Stimulated activated CD4-positive, alpha-beta T cell treated with anti-CD3 and anti-CD28 coated beads, Interleukin-4, amount 100 ng/mL, for 1 hour (primary cell): ENCODE measurements around the gene EVA1A.

ENCODE experiments used
- DNase-seq: peaks from one replicate; pipeline ENCODE4 v3.0.0-alpha.2; 2020

The EVA1A gene

GRCh38 chr2:75561566-75562512 lies 1.1 kb upstream of the EVA1A start:
- no peak for DNase-seq

- no peak for DNase-seq
Observed at GRCh38 chr2:75560022-75560767, 544 bp downstream of the EVA1A start.

- no peak for DNase-seq
Observed at GRCh38 chr2:75559680-75560021, 1.1 kb downstream of the EVA1A start.

GRCh38 chr2:75558786-75559679 lies 1.7 kb downstream of the EVA1A start:
- no peak for DNase-seq

- DNase-seq = no peak
Observed at GRCh38 chr2:75558136-75558535, 2.6 kb downstream of the EVA1A start.

GRCh38 chr2:75557474-75558133 lies 3.1 kb downstream of the EVA1A start:
- DNase-seq = no peak

- no peak for DNase-seq
Observed at GRCh38 chr2:75556679-75557366, 3.9 kb downstream of the EVA1A start.

GRCh38 chr2:75555701-75556100 lies 5.0 kb downstream of the EVA1A start:
- no peak for DNase-seq

GRCh38 chr2:75553935-75554531 lies 6.7 kb downstream of the EVA1A start:
- DNase-seq = no peak

- DNase-seq = no peak
Observed at GRCh38 chr2:75552222-75552621, 8.5 kb downstream of the EVA1A start.

- DNase-seq = no peak
Observed at GRCh38 chr2:75551434-75551833, 9.3 kb downstream of the EVA1A start.

- no peak for DNase-seq
Observed at GRCh38 chr2:75549401-75550253, 11.1 kb downstream of the EVA1A start.

- no peak for DNase-seq
Observed at GRCh38 chr2:75548036-75548573, 12.6 kb downstream of the EVA1A start.

GRCh38 chr2:75547345-75548035 lies 13.2 kb downstream of the EVA1A start:
- DNase-seq = no peak

GRCh38 chr2:75545922-75546321 lies 14.8 kb downstream of the EVA1A start:
- no peak for DNase-seq

- no peak for DNase-seq
Observed at GRCh38 chr2:75545387-75545786, 15.4 kb downstream of the EVA1A start.

- no peak for DNase-seq
Observed at GRCh38 chr2:75543446-75543845, 17.3 kb downstream of the EVA1A start.

- no peak for DNase-seq
Observed at GRCh38 chr2:75541430-75541829, 19.3 kb downstream of the EVA1A start.

GRCh38 chr2:75540994-75541393 lies 19.7 kb downstream of the EVA1A start:
- DNase-seq = no peak
